Stimulated activated CD8-positive, alpha-beta memory T cell treated with anti-CD3 and anti-CD28 coated beads, Interleukin-7, amount 100 ng/mL, for 24 hours (primary cell): ENCODE data around the gene PADI1.
"Not testable (repeated sequence)": the region's sequence is repeated elsewhere in the genome, so short reads cannot be mapped to it uniquely, and the experiment has no call there.

Experiments used
- DNase-seq: peaks from one replicate; pipeline ENCODE4 v3.0.0-alpha.2; 2020; ENCODE audit warnings: low read depth

Gene PADI1

DNA sequence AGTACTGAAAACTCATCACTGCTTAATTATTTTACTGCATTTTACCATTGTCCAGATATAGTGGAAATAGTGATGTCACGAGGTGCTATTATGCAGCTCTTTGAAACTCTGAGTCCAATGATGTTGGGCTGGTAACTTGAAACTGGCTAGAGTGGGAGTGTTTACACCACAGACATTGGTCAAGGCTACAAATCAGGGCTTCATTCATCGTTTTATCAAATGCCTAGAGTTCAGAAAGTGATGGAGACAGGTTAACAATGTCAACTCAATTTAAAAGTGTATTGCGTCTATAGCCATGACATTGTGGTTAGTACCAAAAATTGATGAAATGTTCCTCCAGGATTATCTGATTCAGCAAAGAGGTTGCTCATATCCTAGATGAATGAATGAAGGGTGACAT, 12.7 kb downstream of the PADI1 start:
- no peak for DNase-seq

GRCh38 chr1:17218939-17219338, 14.0 kb downstream of the PADI1 start:
- DNase-seq = no peak

DNA sequence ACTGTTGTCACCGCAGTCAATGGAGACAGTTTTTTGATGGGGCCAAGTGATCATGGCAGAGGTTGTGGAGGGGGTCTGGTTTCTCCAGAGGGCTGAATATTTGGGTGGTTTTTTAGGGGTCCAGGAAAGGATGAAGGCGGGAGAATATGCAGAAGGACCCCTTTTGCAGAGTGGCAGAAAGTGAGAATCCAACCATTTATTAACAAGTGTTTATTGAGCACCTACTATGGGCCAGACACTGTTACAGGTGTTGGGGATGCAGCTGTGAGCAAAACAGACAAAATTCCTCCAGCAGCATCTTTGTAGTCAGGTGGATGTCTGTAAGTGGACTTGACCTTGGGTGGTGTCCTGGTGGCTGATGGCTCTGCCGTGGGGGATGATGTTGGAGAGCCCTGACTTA, 15.4 kb downstream of the PADI1 start:
- DNase-seq = no peak

- DNase-seq = no peak
Observed at GRCh38 chr1:17222557-17222956, 17.6 kb downstream of the PADI1 start.

DNA sequence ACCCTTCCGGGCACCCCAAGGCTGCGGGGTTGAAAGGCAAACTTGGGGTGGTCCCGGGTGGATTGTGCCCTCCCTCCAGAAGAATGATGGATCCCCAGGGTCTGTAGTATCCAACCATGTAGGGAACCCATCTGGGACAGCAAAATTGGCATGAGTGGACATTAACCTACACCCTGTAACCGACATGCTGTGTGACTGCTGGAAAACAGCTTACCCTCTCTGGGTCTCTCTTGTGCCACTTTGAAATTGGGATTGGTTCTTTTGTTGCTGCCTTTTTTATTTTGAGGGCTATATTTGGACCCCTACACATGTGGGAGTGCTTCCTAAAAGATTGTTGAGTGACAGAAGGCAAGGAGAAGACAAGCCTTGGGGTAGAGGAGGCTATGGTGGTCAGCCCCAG, 19.5 kb downstream of the PADI1 start:
- DNase-seq = no peak

- no peak for DNase-seq
Observed at GRCh38 chr1:17225140-17225539, 20.2 kb downstream of the PADI1 start.

DNA sequence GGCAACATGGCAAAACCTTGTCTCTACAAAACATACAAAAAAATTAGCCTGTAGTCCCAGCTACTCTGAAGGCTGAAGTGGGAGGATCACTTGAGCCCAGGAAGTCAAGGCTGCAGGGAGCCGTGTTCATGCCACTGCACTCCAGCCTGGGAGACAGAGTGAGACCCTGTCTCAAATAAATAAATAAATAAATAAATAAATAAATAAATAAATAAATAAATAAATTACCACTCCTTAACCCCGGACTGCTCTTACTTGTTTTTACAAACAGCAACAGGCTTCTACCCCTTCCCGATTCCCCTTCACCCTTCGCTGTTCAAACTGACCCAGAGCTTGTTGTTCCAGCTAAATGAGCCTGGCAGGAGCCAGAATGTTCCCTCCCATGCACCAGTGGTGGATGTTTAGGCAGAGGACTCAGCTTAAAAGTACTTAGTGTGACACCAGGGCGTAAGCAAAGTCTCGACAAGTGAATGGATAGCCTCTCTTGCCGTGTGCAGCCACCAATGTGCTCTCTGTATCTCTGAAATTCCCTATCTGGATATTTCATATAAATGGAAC, 22.5 kb downstream of the PADI1 start:
- DNase-seq = no peak

DNA sequence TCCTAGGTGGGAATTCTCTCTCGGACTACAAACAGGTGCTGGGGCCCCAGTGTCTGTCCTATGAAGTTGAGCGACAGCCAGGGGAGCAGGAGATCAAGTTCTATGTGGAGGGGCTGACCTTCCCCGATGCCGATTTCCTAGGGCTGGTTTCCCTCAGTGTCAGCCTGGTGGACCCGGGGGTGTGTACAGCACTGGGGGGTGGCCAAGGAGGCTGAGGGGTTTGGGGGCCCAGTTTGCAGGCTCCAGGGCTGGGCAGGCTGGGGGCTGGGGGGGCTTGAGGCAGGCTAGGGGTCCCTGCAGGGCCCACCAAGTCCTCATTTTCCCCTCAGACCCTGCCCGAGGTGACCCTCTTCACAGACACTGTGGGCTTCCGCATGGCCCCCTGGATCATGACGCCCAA, 23.7 kb downstream of the PADI1 start:
- DNase-seq = no peak

GRCh38 chr1:17229379-17229778, 24.5 kb downstream of the PADI1 start:
- no peak for DNase-seq

GRCh38 chr1:17230106-17230505, 25.2 kb downstream of the PADI1 start:
- DNase-seq = no peak

- no peak for DNase-seq
Observed at GRCh38 chr1:17230671-17231310, 25.9 kb downstream of the PADI1 start.

GRCh38 chr1:17232759-17233661, 28.1 kb downstream of the PADI1 start:
- no peak for DNase-seq

- no peak for DNase-seq
Observed at GRCh38 chr1:17233675-17234320, 28.9 kb downstream of the PADI1 start.

DNA sequence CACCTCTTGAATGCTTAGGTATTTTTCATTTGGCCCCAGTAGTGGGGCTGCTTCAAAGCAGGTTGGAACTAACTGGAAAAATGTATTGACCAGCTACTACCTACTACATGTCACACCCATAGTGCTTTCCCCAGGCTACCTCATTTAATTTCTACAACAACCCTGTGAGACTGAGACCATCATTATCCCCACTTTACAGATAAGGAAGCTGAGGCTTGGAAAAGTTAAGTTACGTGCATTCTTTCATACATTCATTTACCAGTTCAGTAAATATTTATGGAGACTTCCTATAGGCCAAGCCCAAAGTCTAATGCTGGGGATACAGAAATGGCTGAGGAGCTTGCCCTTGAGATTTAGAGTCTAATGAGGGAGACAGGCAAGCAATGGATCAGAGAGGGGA, 29.5 kb downstream of the PADI1 start:
- no peak for DNase-seq

DNA sequence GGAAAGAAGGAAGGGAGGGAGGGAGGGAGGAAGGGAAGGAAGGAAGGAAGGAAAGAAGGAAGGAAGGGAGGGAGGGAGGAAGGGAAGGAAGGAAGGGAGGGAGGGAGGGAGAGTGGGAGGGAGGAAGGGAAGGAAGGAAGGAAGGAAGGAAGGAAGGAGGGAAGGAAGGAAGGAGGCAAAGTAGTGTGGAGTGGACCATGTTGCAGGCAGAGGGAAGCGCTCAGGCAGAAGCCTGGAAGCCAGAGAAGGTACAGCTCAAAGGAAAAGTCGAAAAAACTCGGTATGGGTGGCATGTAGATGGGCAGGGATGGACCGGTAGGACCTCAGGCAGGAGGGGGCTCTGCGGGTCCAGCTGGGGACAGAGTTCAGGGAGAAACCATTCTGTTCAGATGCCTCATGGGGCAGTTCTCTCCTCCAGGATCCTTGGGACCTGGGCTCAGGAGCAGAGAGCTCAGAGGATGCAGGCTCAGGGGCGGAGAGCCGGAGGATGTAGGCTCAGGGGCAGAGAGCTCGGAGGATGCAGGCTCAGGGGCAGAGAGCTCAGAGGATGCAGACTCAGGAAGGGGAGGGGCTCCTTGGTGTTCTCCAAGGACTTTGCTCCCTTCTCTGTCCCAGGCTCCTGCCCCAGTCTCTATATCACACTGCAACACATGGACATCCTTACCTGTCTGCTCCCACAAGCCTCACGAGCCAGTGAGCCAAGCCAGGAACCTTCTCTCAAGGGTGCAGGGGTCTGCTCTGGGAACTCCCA, 30.4 kb downstream of the PADI1 start:
- DNase-seq = no peak

- peak; percentile 91 for DNase-seq
Observed at GRCh38 chr1:17236779-17237560, 32.0 kb downstream of the PADI1 start.

DNA sequence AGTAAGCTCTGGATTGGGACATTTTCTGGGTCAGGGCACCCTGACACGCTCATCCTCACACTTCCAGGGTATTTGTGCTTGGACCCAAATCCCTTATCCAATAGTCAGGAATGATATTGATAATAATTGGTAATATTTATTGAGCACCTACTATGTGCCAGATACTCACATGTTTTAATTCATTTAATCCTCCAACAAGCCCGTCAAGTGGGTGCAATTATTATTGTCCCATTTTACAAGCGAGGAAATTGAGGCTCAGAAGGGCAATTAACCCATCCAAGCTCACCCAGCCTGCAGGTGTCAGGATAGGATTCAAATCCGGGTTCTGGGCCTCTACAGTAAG, 32.6 kb downstream of the PADI1 start:
- DNase-seq = no peak

GRCh38 chr1:17239420-17239819, 34.5 kb downstream of the PADI1 start:
- DNase-seq = no peak

GRCh38 chr1:17241011-17241779, 36.3 kb downstream of the PADI1 start:
- DNase-seq = not testable (repeated sequence)

DNA sequence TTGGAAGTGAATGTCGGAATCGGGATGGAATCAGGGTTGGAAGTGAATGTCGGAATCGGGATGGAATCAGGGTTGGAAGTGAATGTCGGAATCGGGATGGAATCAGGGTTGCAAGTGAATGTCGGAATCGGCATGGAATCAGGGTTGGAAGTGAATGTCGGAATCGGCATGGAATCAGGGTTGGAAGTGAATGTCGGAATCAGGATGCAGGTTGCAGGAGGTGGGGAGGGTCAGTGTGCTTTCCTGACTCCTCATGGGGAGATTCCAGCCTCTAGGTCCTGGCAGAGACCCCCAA, 36.8 kb downstream of the PADI1 start:
- DNase-seq = not testable (repeated sequence)

- DNase-seq = no peak
Observed at GRCh38 chr1:17243274-17243673, 38.3 kb downstream of the PADI1 start.
